Sigmoid colon (tissue), 4 donors: ENCODE results near the gene CD300LG.

Source experiments
- EP300 ChIP-seq, 4 donors: sonication (generic); formaldehyde crosslinking; IDR thresholded peaks; one replicate each; pipeline ENCODE4 v1.6.1; 2017; ENCODE audit warnings: antibody characterized with exemption in 4 of 4
- POLR2A ChIP-seq, 2 donors: fragments of 450-650 bp; IDR thresholded peaks; one replicate each; pipeline ENCODE4 v1.6.1; 2016; ENCODE audit warnings: antibody characterized with exemption in 2 of 2, mild to moderate bottlenecking in 2 of 2, moderate library complexity in 2 of 2
- POLR2AphosphoS5 ChIP-seq, 4 donors: sonication (generic); formaldehyde crosslinking; IDR thresholded peaks; one replicate each; pipeline ENCODE4 v1.6.1; 2017; ENCODE audit warnings: antibody characterized with exemption in 4 of 4
- TF ChIP-seq, protein P1 (sequence below), 4 experiments: fragments of 450-650 bp in 3 of 4; fragments of 200-600 bp in 1 of 4; IDR thresholded peaks; one replicate each; pipeline ENCODE4 v1.5.1; 2016 to 2019; ENCODE audit warnings: antibody characterized with exemption in 4 of 4, mild to moderate bottlenecking in 3 of 4, moderate library complexity in 2 of 4

DNA sequence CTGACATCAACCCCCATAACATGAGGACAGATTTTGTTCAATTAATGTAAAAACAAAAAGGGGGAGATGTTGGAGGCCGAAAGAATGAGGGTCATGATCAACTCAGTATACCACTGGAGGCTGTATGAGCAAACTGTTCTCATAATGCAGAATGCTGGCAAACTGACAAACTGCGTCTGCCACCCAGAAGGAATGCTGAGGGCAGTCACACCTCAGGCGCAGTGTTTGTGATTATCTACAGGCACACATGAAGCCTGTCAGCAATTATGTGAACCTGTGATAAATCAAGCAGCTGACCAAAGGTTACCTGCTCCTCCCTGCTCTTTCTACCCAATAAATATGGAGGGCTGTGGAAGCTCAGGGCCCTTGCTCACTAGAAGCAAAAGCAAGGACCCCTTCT is 27.3 kb downstream of the CD300LG start:
- TF ChIP-seq, protein P1, sequence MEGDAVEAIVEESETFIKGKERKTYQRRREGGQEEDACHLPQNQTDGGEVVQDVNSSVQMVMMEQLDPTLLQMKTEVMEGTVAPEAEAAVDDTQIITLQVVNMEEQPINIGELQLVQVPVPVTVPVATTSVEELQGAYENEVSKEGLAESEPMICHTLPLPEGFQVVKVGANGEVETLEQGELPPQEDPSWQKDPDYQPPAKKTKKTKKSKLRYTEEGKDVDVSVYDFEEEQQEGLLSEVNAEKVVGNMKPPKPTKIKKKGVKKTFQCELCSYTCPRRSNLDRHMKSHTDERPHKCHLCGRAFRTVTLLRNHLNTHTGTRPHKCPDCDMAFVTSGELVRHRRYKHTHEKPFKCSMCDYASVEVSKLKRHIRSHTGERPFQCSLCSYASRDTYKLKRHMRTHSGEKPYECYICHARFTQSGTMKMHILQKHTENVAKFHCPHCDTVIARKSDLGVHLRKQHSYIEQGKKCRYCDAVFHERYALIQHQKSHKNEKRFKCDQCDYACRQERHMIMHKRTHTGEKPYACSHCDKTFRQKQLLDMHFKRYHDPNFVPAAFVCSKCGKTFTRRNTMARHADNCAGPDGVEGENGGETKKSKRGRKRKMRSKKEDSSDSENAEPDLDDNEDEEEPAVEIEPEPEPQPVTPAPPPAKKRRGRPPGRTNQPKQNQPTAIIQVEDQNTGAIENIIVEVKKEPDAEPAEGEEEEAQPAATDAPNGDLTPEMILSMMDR (IDR thresholded peaks at IDR 0.05): no peak
- TF ChIP-seq POLR2AphosphoS5 (IDR thresholded peaks at IDR 0.05): no peak
- no peak for TF ChIP-seq POLR2A (IDR thresholded peaks at IDR 0.05)
- no peak for TF ChIP-seq EP300 (IDR thresholded peaks at IDR 0.05)
